NOMO-1 treated with DMSO at 0.1 percent for 48 hours (cell line): ENCODE results near the gene USP19.

ENCODE experiments used
- DNase-seq: peaks from one replicate; lab custom pipeline; 2025; ENCODE audit not compliant: unreplicated experiment; lab: John Stamatoyannopoulos, UW

Gene USP19

GRCh38 chr3:49104052-49104426, 16.6 kb downstream of the USP19 start:
- no peak for DNase-seq

- DNase-seq = no peak
Measured at GRCh38 chr3:49100046-49100615, 20.5 kb downstream of the USP19 start.

GRCh38 chr3:49098910-49099630, 21.6 kb downstream of the USP19 start:
- DNase-seq = no peak

- no peak for DNase-seq
Measured at GRCh38 chr3:49098429-49098828, 22.2 kb downstream of the USP19 start.

GRCh38 chr3:49093853-49094767, 26.5 kb downstream of the USP19 start, which contains the start of gene QRICH1:
Gene QRICH1 (minus strand): TSS chr3:49094071. CDS start chr3:49077017, 17,054 bp downstream.
- peak; percentile 97 for DNase-seq

GRCh38 chr3:49092938-49093852, 27.4 kb downstream of the USP19 start:
- peak; percentile 65 for DNase-seq

- no peak for DNase-seq
Measured at GRCh38 chr3:49081429-49081828, 39.2 kb downstream of the USP19 start.

GRCh38 chr3:49079270-49079669, 41.4 kb downstream of the USP19 start:
- no peak for DNase-seq

- DNase-seq = no peak
Measured at GRCh38 chr3:49076646-49077045, 44.0 kb downstream of the USP19 start.

- DNase-seq = no peak
Measured at GRCh38 chr3:49076116-49076515, 44.5 kb downstream of the USP19 start.
